Natural killer cell (primary cell): Measurements from ENCODE around the gene NUAK1. TPM values are rescaled to one million over a fixed set of nuclear protein-coding genes. Genes with fewer than 3 reads are reported as not detected.

Source experiments
- ATAC-seq, 3 donors: fragments of 150-1000 bp in 2 of 3; fragments of 200-7000 bp in 1 of 3; cut with Tn5 transposase; 1 replicate in 1 of 3; 2 replicates in 2 of 3; pipeline ENCODE4 v1.10.0; 2021; ENCODE audit warnings: mild to moderate bottlenecking in 2 of 3, moderate library complexity in 2 of 3
- DNase-seq, 2 donors: peaks; one replicate each; pipeline versions ENCODE4 v3.0.0 to v3.0.0-alpha.2; 2013 to 2021; ENCODE audit warnings: mixed read lengths in 1 of 2
- H3K27ac ChIP-seq: one replicate; pipeline ENCODE4 v1.5.1; 2013; ENCODE audit warnings: mild to moderate bottlenecking, low read length
- H3K27me3 ChIP-seq: one replicate; pipeline ENCODE4 v1.6.1; 2013; ENCODE audit warnings: low read length; ENCODE audit not compliant: control insufficient read depth, insufficient read depth
- H3K36me3 ChIP-seq: one replicate; pipeline ENCODE4 v1.6.1; 2013; ENCODE audit warnings: low read length; ENCODE audit not compliant: control insufficient read depth, insufficient read depth
- H3K4me1 ChIP-seq: one replicate; pipeline ENCODE4 v1.6.1; 2013; ENCODE audit warnings: low read length; ENCODE audit not compliant: control insufficient read depth, insufficient read depth
- H3K4me3 ChIP-seq: one replicate; pipeline ENCODE4 v1.5.1; 2013; ENCODE audit warnings: low read length
- H3K9me3 ChIP-seq: one replicate; pipeline ENCODE4 v1.6.1; 2013; ENCODE audit warnings: low read length; ENCODE audit not compliant: control insufficient read depth, insufficient read depth
- H3K27ac Mint-ChIP-seq, 2 donors: one replicate each; pipeline ENCODE4 v1.8.0; 2022; ENCODE audit warnings: mild to moderate bottlenecking in 2 of 2, mixed read lengths in 2 of 2, moderate library complexity in 1 of 2
- H3K27me3 Mint-ChIP-seq, 2 donors: one replicate each; pipeline ENCODE4 v1.8.0; 2022; ENCODE audit warnings: low read depth in 2 of 2, mixed read lengths in 2 of 2
- H3K36me3 Mint-ChIP-seq: one replicate; pipeline ENCODE4 v1.8.0; 2022; ENCODE audit warnings: mixed read lengths
- H3K4me1 Mint-ChIP-seq, 2 donors: one replicate each; pipeline ENCODE4 v1.8.0; 2022; ENCODE audit warnings: mixed read lengths in 2 of 2
- H3K4me3 Mint-ChIP-seq: one replicate; pipeline ENCODE4 v1.8.0; 2022; ENCODE audit warnings: mild to moderate bottlenecking, moderate library complexity, mixed read lengths
- H3K9me3 Mint-ChIP-seq, 2 donors: one replicate each; pipeline ENCODE4 v1.8.0; 2022; ENCODE audit warnings: mixed read lengths in 2 of 2
- WGBS: methylation state at CpG from one replicate; pipeline ENCODE4 v1.1.7; 2013; ENCODE audit warnings: missing lambda C conversion rate; ENCODE audit not compliant: insufficient coverage; 5-methylcytosine and 5-hydroxymethylcytosine counted together
- intact Hi-C: fragments of 100-400 bp; cut with micrococcal nuclease; formaldehyde crosslinking; loops from one replicate; pipeline ENCODE4 v1.14.2; 2022
- total RNA-seq, 4 donors: library from RNA; stranded (reverse); fragments of 120-200 nt in 1 of 4; gene quantifications; one replicate each; pipeline versions ENCODE4 v1.2.3 to v1.2.4, GENCODE V29; 2013 to 2022
- TF ChIP-seq, protein P1 (sequence below): fragments of 200-600 bp; IDR thresholded peaks from one replicate; pipeline ENCODE4 v1.8.0; 2022; ENCODE audit warnings: antibody characterized with exemption

The NUAK1 gene
- total RNA-seq, 3 donors from 2014 or later (not counting 1 experiment from before 2014, with no cell fraction given): 1.4 to 10.9 (median 3.4) TPM

DNA sequence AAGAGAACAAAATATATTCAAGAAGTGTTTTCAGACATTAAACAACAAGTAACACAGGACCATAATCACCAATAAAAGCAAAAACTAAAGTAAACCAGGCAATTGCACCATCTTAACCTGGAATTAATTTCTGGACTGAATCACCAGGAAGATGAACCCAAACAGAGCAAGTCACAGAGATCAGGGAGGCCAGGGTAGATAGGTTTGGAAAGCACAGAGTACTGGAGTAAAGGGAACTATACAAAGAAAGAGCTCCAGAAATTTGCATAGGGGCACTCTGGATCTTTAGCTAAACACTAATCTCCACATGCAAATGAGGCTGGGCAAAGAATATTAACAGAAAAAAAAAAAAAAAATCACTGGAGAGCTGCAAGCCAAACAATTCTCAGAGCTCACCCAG, 84.7 kb downstream of the NUAK1 start:
- Histone ChIP-seq H3K4me1 (no peaks in the 10 kb centered on the region), H3K36me3 (no peaks in the 10 kb centered on the region), H3K4me3 (no peak overlapping the region), H3K27me3 (no peaks in the 10 kb centered on the region), H3K9me3 (no peaks in the 10 kb centered on the region), H3K27ac (no peak overlapping the region)
- H3K27ac Mint-ChIP-seq: no peak overlapping the region
- intact Hi-C loops: no loop called here
- H3K4me3 Mint-ChIP-seq: no peak overlapping the region
- H3K36me3 Mint-ChIP-seq: peaks cover 8% of the 10 kb centered on the region
- TF ChIP-seq, protein P1, sequence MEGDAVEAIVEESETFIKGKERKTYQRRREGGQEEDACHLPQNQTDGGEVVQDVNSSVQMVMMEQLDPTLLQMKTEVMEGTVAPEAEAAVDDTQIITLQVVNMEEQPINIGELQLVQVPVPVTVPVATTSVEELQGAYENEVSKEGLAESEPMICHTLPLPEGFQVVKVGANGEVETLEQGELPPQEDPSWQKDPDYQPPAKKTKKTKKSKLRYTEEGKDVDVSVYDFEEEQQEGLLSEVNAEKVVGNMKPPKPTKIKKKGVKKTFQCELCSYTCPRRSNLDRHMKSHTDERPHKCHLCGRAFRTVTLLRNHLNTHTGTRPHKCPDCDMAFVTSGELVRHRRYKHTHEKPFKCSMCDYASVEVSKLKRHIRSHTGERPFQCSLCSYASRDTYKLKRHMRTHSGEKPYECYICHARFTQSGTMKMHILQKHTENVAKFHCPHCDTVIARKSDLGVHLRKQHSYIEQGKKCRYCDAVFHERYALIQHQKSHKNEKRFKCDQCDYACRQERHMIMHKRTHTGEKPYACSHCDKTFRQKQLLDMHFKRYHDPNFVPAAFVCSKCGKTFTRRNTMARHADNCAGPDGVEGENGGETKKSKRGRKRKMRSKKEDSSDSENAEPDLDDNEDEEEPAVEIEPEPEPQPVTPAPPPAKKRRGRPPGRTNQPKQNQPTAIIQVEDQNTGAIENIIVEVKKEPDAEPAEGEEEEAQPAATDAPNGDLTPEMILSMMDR: no peak
- ATAC-seq: no peak
- H3K4me1 Mint-ChIP-seq: no peaks in the 10 kb centered on the region
- peaks cover 26 to 36% of the 10 kb centered on the region in 2 donors for H3K27me3 Mint-ChIP-seq
- no peak for DNase-seq
- peaks cover 3% of the 10 kb centered on the region in 2 donors for H3K9me3 Mint-ChIP-seq

GRCh38 chr12:106051853-106052531, 86.8 kb downstream of the NUAK1 start:
- Histone ChIP-seq H3K4me3 (no peak overlapping the region), H3K36me3 (no peaks in the 10 kb centered on the region), H3K4me1 (no peaks in the 10 kb centered on the region), H3K27me3 (no peaks in the 10 kb centered on the region), H3K9me3 (no peaks in the 10 kb centered on the region), H3K27ac (no peak overlapping the region)
- no peak overlapping the region for H3K27ac Mint-ChIP-seq
- peaks cover 26 to 36% of the 10 kb centered on the region in 2 donors for H3K27me3 Mint-ChIP-seq
- no peak overlapping the region for H3K4me3 Mint-ChIP-seq
- DNase-seq (no peak), ATAC-seq (no peak)
- intact Hi-C loops: no loop called here
- 80% methylated on average over 3 of the region's 6 CpGs for WGBS
- TF ChIP-seq, protein P1: no peak
- no peaks in the 10 kb centered on the region for H3K4me1 Mint-ChIP-seq
- peaks cover 8% of the 10 kb centered on the region for H3K36me3 Mint-ChIP-seq
- H3K9me3 Mint-ChIP-seq: peaks cover 3% of the 10 kb centered on the region in 2 donors

GRCh38 chr12:106049546-106049945, 89.2 kb downstream of the NUAK1 start:
- intact Hi-C loops: no loop called here
- Histone ChIP-seq H3K4me1 (no peaks in the 10 kb centered on the region), H3K27ac (no peak overlapping the region), H3K9me3 (no peaks in the 10 kb centered on the region), H3K4me3 (no peak overlapping the region), H3K27me3 (no peaks in the 10 kb centered on the region), H3K36me3 (no peaks in the 10 kb centered on the region)
- 84% methylated on average over 5 of the region's 5 CpGs for WGBS
- H3K36me3 Mint-ChIP-seq: no peaks in the 10 kb centered on the region
- no peaks in the 10 kb centered on the region for H3K4me1 Mint-ChIP-seq
- H3K27ac Mint-ChIP-seq: no peak overlapping the region
- no peak for DNase-seq
- ATAC-seq: no peak
- peaks cover 25 to 36% of the 10 kb centered on the region in 2 donors for H3K27me3 Mint-ChIP-seq
- no peaks in the 10 kb centered on the region for H3K9me3 Mint-ChIP-seq
- TF ChIP-seq, protein P1: no peak
- H3K4me3 Mint-ChIP-seq: no peak overlapping the region

- no peaks in the 10 kb centered on the region for H3K4me1 Mint-ChIP-seq
- DNase-seq (no peak), ATAC-seq (no peak)
- no peak overlapping the region for H3K27ac ChIP-seq
- no peaks in the 10 kb centered on the region for H3K36me3 Mint-ChIP-seq
- TF ChIP-seq, protein P1: no peak
- H3K4me3 Mint-ChIP-seq: no peak overlapping the region
- no peak overlapping the region for H3K4me3 ChIP-seq
- peaks cover 25 to 34% of the 10 kb centered on the region in 2 donors for H3K27me3 Mint-ChIP-seq
- no peaks in the 10 kb centered on the region for H3K36me3 ChIP-seq
- H3K9me3 Mint-ChIP-seq: no peaks in the 10 kb centered on the region
- H3K9me3 ChIP-seq: no peaks in the 10 kb centered on the region
- intact Hi-C loops: no loop called here
- no peak overlapping the region for H3K27ac Mint-ChIP-seq
- no peaks in the 10 kb centered on the region for H3K4me1 ChIP-seq
- 87% methylated on average over 9 of the region's 9 CpGs for WGBS
- H3K27me3 ChIP-seq: no peaks in the 10 kb centered on the region
These were observed 89.6 kb downstream of the NUAK1 start for GRCh38 chr12:106049105-106049504.
